ENCODE data around the gene MIPOL1.
"Not testable (repeated sequence)": the region's sequence is repeated elsewhere in the genome, so short reads cannot be mapped to it uniquely, and the experiment has no call there.

Gene MIPOL1

GRCh38 chr14:37555596-37555995, 357.9 kb downstream of the MIPOL1 start:
- not testable (repeated sequence) for DNase-seq

DNA sequence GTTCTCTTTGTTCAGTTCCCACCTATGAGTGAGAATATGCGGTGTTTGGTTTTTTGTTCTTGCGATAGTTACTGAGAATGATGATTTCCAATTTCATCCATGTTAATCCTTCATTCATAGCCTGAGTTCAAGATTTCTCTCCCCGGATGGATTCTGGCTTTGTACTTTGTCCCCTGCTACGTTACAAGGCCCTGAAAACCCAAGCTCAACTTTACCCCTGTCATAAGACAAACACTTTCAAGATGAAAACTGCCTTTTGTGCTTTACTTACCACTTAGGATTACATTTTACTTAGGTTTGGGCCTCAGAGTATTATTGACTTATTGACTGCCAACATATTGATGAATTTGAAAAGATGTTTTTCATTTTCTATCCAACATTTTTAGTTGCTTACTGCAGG, 361.0 kb downstream of the MIPOL1 start:
- DNase-seq, result no peak

GRCh38 chr14:37559386-37559785, 361.6 kb downstream of the MIPOL1 start:
- peak; percentile 49 for DNase-seq

DNA sequence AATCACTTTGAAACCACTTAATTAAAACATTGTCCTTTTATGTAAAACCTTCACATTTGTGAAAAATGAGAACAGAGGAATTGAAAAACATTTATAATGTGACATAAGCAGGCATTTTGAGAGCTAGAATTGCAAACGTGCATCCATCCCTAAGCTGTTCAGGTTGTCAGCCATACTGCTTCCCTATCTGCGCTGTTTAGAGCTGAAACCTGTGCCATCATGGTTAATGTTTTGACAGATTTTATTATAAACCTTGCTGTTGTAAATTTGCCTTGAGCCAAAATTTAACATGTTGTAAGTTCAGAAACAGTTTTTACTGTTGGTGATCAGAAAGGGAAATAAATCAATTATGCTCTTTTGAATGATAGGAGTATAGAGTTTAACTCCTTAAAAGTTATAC, 365.5 kb downstream of the MIPOL1 start:
- no peak for DNase-seq

DNA sequence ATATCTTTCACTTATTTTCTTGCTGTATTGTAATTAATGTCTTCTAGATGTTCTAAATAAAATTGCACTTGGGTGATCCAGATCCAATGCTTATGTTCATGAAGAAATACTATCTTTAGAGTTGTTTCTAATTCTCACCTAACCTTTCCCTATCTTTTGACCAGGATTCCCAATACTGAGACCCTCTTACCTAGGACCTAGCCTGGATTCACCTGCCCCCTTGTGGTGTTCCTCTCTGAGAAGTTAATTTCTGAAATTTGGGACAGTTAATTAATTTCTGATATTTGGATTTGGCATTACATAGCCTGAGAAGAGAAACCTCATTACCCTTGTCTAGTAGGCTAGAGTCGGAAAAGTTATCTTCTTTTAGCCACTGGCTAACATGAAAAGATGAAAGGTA, 367.8 kb downstream of the MIPOL1 start:
- DNase-seq, result peak; percentile 80

- peak; percentile 70 for DNase-seq
Observed at GRCh38 chr14:37566811-37567371, 369.2 kb downstream of the MIPOL1 start.

- no peak for DNase-seq
Observed at GRCh38 chr14:37569729-37570128, 372.0 kb downstream of the MIPOL1 start.

DNA sequence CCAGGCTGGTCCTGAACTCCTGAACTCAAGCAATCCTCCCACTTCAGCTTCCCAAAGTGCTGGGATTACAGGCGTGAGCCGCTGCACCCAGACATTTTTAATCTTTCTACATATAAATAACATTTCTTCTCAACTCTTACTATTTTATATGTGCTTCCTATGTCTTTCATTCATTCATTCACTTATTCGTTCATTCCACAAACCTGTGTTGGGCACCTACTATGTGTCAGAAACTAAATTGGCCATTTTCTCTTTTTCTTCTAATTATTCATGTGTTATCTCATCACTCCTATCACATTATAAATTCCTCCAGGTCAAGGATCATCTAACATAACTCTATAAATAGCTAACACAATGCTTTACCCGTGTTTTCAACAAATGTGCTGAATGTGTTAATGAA, 373.7 kb downstream of the MIPOL1 start:
- DNase-seq, result no peak

- DNase-seq, result no peak
Observed at GRCh38 chr14:37573356-37573755, 375.6 kb downstream of the MIPOL1 start.

- DNase-seq, result peak; percentile 80
Observed at GRCh38 chr14:37579274-37579673, 381.5 kb downstream of the MIPOL1 start.

DNA sequence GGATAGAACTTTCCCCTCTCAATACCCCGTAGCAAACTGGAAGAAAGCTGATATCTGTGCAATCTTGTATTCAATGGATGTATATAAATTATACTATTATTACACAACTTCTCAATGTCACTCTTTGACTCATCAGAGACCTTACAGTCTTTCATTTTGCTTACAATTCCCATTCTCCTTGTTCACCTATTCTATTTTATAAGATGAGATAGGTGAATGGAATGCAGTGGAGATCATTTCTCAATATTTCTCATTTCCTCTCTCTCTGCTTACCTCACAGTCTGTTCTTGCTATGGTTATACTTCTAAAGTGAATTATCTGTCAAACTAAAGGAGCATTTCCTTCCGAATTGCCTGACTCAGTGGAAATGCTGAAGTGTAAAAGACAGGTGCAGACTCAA, 382.4 kb downstream of the MIPOL1 start:
- no peak for DNase-seq

DNA sequence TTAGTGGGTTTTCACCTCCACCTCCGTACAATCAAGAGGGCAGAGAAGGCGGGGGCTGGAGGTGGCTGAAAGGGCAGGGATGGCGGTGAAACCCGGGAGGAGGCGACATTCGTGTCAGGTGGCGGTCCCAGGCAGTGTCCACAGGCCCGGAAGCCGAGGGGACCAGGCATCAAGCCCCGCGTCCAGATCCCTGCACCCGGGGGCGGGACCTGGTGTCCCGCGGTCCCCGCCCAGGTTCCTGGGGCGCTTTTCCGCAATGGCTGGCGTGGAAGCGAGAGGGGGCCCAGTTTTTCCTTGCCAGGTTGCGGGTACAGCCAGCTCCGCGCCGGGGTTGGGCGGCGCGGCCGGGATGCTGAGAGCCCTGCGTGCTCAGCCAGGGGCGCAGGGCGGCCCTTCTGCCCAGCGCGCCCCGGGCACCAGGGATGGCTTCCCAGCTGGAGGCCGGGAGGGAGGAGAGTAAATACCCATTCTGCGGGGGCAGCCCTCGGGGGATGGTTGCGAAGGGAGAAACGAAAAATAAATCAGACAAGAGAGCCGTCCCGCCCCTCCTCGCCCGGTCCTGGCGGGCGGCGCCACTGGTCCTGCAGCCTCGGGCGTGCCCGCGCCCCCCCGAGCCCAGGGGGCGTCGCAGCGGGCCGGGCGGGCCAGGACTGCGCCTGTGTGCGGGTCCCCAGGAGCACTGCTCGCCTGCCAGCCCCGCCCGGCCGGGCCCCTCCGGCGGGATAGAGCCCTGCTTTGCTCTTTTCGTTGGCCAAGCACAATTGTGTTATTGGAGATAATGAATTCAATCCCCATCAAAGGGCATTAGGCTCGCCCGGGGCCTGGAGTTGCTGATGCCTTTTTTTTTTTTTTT, 385.8 kb downstream of the MIPOL1 start:
- peak; percentile 99 for DNase-seq

- peak; percentile 70 for DNase-seq
Observed at GRCh38 chr14:37584211-37585100, 386.7 kb downstream of the MIPOL1 start.

- DNase-seq, result peak; percentile 42
Observed at GRCh38 chr14:37585101-37585511, 387.4 kb downstream of the MIPOL1 start.

DNA sequence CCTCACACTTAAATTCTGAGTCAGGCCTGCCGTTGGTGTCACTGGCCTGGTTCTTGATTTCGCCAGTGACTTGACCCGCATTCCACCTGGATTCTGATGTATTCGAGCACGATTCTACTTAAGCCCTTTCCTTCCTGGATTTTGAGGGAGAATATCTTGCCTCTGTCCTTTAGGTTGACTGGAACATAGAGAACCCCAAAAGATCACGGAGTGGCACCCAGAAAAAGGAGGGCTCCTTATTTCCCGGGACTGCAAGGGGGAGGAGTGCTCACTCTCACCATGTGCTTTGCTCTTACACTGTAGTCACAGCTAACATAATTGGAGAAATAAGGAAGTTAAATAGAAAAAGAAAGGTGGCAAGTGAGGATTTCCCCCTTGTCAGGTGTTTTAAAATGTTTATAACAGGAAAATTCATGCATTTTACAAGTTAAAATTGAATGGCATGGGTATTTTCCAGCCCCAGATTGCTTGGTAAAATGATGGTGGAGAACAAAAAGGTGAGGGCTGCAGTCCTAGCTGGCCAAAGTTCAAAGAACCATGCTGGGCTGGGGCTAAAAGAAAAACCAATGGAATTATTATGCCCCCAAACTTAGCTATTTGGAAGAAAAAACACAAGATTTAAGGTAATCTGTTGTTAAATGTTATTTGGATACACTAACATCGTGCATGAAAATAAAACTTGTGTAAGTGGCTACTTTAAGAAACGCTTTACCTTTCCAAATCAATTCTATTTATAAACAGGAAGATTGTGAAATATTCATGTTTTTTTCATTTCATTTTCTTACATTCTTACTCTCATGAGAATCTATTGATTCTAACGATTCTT, 388.4 kb downstream of the MIPOL1 start:
- DNase-seq, result peak; percentile 63

DNA sequence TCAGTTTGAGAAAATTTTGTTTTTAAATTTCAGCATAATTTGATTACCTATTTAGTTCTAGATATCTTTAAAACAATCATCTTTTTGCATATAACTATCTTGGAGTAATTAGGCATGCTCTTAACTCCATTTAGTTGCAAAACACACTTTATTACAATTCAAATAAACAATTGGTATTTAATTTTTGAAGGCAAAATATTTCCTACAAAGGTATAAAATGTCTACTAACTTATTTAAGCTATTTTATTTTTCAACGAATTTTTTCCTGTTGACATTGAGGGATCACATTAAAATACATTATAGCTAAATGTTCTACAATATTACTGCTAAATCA, 389.0 kb downstream of the MIPOL1 start:
- no peak for DNase-seq

DNA sequence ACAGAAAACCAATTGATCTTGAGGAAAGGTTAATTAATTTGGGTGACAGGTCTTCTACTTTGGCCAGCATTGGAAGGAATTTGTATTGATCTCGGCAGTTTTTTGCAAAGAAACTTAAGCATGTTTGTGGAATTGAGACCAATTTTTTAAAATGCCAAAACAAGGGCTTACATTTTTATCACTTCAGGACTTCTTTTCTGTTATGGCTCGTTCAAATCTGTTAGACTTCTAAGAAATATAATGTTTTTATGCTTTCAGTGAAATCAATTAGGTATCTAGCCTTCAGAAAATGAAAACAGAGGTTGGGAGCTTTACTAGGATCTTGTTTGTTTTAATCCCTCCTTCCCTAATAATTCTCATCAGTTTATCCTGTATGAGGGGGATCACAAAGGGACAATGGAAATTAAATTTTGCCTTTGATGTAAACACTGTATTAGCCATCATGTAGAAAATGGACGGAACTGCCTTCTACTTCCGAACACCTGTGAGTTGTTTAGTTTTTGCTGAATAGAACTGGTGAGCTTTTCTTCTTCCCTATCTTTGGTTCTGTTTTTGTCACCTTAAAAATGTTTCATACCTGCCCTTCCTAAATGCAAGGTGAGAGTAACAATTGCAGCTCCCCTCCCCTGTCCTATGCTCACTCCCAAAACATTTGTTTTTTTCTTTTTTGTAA, 389.5 kb downstream of the MIPOL1 start:
- DNase-seq, result peak; percentile 69

- DNase-seq, result peak; percentile 93
Observed at GRCh38 chr14:37587881-37588666, 390.3 kb downstream of the MIPOL1 start.

GRCh38 chr14:37588667-37588955, 390.9 kb downstream of the MIPOL1 start:
- peak; percentile 93 for DNase-seq

- peak; percentile 87 for DNase-seq
Observed at GRCh38 chr14:37588956-37589714, 391.4 kb downstream of the MIPOL1 start.
